Fibroblast of skin of left quadriceps (primary cell): Measurements from ENCODE around the gene ACP1.
A peak's percentile ranks its signal among the peaks of the same experiment; 100 is the strongest.
"Not testable (repeated sequence)": the region's sequence is repeated elsewhere in the genome, so short reads cannot be mapped to it uniquely, and the experiment has no call there.

ENCODE experiments used
- DNase-seq, 2 experiments: peaks; one replicate each; pipeline ENCODE4 v3.0.0-alpha.2; 2013; ENCODE audit warnings: low read depth in 2 of 2

The ACP1 gene

DNA sequence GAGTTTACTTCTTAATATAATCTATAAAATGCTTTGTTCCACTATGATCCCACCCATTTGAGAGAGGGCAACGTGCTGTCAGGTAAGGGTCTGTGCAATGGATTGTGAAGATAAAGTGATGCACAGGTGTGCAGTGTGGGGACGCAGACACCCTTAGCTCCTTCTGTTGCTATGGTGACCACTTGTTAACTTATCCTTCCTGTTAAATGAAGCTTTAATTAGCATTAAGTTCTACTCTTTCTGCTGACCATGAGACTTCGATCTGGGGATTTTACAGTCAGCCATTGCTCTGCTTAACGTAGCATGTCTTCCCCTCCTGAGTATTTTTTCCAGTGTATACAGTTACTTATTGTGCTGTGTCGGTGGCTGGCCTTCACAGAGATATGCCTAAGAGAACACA lies 46.2 kb downstream of the ACP1 start:
- no peak for DNase-seq

DNA sequence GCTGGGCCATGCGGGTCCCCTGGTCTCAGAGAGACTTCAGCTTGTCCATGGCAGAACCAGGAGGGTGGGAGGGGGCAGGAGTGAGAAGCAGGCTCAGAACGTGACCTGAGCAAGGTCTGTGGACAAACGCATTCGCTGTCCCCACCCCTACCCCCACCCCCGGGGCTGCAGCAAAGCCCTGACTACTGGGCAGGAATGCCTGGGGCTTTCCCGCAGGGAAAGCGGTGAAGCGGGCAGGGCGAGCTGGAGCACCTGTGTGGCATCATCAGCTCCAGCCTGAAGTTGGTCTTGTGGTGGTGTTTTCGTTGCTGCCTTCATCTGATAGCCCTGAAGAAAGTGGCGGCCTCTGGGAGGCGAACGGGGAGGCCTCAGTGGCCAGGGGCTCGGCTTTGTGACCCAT lies 49.2 kb downstream of the ACP1 start:
- DNase-seq, result no peak

DNA sequence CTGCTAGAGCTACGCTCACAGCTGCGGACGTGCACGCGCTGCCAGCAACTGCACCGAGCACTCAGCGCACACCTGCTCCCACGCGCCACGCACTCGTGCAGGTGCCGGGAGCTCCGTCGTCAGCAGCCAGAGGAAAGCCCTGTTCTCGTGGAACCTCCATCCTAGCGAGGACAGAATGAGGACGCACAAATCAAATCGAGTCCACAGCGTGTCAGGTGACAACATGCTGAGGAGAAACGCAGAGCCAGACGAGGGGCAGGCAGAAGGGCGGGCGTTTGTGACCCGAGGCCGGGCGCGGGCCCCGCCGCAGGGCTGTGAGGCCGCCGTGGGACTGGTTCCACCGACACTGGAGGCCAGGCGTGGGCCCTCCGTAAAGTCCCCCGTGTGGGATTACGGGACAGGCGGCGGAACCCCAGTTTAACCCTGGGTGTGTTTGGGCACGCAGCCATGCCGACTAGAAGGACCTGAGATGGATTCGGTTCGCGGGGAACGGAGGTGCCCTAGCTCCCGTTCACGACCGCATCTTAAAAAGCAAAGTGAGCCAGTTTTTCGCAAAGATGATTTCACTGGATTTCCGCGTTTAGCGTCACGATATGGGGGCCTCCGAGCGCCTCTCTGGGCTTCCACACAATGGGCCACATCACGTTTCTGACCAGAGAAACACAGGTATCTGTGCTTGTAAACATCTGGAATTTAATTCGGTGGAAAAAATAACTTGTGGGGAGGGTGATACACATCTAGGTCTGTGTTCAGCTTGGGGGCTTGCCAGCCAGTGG lies 50.0 kb downstream of the ACP1 start:
- DNase-seq, result no peak

DNA sequence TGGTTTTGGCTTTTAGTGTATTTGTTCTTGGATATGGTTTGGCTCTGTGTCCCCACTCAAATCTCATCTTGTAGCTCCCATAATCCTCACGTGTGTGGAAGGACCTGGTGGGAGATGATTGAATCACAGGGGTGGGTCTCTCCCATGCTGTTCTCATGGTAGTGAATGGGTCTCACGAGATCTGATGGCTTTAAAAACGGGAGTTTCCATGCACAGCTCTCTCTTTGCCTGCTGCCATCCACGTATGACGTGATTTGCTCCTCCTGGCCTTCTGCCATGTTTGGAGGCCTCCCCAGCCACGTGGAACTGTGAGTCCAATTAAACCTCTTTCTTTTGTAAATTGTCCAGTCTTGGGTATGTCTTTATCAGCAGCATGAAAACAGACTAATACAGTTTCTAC lies 51.2 kb downstream of the ACP1 start:
- DNase-seq, result not testable (repeated sequence)

DNA sequence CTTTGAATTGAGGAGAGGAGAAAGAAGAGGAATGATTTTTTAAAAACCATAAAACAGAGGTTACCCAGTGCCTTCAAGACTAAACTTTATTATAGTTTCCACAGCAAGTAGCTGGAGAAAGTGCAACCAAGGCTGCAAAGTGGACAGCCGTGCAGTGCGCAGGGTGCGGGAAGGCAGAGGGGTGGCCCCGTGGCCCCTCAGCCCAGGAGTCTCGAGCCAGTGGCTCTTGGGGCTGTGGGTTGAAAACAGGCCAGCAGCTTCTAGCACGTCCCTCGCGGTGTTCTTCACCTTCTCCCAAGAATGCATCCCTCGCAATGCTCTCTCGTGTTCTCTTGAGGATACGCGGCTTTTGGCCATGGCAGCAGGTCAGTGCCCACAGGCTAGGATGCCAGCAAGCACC lies 51.6 kb downstream of the ACP1 start:
- DNase-seq, result no peak

DNA sequence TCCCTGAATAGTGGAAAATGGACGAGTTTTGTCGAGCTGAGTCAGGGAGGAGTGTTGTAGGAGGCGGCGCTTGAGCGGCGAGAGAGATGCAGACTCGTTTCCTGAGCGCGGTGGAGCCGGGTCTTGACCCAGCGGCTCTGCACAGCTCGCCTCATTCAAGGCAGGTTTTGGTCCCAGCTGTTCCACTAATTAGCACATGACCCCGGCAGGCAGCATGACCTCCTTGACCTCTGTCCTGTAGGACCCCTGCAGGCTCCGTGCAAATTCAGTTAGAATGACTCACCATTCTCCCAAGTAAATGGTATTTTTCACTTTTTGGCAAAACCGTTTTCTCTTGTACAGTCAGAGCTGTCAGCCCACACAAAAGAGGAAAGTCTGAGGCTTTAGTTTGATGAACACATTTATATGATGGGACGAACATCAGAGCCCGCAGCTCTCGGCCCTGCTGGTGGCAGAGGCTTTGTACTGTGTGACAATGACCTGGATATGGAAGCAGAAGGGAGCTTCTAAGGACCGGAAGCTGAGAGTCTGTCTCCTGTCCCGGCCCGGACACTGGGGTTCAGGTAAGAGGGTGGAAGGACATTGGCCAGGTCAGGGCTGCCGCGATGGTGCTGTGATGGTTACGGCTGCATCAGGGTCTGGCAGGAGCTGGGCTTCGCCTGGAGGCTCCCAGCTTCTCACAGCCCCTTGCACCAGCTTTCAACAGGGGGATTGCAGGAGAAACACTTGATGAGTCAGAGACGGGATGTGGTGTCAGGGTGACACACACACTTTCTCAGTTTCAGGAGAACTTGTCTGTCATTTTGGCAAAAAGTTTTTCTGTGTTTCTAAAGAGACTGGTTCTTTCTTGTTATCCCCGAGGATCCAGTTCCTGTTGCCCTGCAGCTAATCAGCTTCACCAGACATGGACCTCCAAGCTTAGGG lies 53.0 kb downstream of the ACP1 start:
- DNase-seq, result peak; percentile 26 to 31

DNA sequence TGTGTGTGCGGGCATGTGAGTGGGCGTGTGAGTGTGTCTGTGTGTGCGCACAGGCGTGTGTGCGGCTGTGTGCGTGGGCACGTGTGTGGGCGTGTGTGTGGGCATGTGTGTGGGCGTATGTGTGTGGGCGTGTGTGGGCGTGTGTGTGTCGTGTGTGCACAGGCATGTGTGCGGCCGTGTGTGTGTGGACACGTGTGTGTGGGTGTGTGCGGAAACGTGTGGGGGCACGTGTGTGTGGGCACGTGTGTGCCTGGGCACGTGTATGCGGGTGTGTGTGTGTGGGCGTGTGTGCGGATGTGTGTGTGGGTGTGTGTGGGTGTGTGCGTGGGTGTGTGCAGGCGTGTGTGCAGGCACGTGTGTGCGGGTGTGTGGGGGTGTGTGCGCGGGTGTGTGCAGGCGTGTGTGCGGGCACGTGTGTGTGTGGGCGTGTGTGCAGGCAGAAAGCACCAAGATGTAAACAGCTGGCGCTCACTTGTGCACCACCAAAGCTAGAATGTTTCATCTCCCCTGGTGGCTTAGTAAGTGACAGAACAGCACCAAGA lies 54.4 kb downstream of the ACP1 start:
- DNase-seq, result no peak

DNA sequence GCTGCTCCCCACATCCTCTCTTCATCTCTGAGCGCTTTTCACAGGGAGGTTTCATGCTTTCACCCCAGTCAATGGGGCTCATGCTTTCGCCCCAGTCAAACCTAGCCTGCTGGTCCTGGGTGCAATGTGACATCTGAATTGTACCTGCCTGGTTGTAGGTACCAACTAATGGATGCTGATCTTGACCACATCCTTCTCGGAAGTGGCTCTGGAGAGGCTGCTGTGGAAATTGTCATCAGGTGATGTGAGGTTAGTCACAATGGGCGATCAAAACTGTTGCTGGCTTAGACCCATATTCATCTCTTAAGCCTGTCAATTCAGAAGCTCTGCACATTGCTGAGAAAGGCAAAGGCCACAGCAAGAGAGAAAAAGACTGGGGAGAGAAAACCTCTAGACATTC lies 55.8 kb downstream of the ACP1 start:
- no peak for DNase-seq

DNA sequence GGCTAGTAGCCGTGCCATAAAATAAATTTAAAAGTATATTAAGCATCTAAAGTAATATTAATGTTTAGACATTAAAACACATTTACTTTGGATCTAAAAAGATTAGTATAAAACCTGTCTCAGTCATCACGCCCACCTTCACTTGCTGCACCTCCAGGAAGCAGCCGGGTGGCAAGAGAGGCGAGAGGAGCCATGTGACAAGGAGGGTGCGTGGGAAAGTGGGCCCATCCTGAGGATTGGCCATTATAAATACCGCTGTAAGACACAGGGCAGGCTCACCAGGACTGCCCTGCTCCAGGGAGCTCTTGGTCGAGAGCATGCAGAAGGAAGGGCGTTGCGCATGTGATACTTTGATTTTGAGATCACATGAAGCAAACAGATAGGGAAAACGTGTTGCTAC lies 57.6 kb downstream of the ACP1 start:
- no peak for DNase-seq

DNA sequence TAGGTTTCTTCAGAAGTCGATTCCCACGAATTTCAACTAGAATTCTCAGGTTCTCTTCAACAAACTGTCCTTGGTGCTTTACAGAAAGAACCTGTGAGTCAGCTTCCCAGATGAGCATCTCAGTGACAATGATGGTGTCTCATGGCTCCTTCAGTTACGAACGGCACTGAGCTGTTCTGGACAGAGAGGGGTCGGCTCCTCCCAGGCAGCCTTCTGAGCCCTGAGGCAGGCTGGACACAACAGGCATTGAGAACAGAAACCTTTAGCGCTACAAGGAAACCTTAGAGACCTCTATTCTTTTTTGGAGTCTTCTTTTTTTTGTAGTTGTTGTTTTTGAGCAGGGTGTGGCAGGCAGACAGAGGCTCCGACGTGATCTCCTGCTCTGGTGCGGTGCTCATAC lies 58.3 kb downstream of the ACP1 start:
- DNase-seq, result no peak
